ENCODE data around the gene NPAT. TPM values are rescaled to one million over a fixed set of nuclear protein-coding genes. Genes with fewer than 3 reads are reported as not detected.

Gene NPAT
- total and polyA plus RNA-seq, 2 of the 4 experiments (the other 2 are of a cell fraction), result 3.1 to 10.6 TPM

GRCh38 chr11:108222574-108223347, at the start of gene NPAT, which contains the start of gene ATM (continued):
- TF ChIP-seq BHLHE40 (IDR thresholded peaks at IDR 0.05; ENCODE audit: low read depth, low read length) (no peak), SMC3 (IDR thresholded peaks at IDR 0.05; ENCODE audit: low read depth, low read length) (peak; percentile 42)
- TF ChIP-seq, protein P1, sequence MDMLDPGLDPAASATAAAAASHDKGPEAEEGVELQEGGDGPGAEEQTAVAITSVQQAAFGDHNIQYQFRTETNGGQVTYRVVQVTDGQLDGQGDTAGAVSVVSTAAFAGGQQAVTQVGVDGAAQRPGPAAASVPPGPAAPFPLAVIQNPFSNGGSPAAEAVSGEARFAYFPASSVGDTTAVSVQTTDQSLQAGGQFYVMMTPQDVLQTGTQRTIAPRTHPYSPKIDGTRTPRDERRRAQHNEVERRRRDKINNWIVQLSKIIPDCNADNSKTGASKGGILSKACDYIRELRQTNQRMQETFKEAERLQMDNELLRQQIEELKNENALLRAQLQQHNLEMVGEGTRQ (IDR thresholded peaks at IDR 0.05; ENCODE audit: low read depth, low read length), result peak; percentile 67

GRCh38 chr11:108269583-108269982, 47.1 kb upstream of the NPAT start:
- Histone ChIP-seq H3K4me3 (ENCODE audit: insufficient read depth, low read depth, low read length) (no peak overlapping the region), H3K9me1 (ENCODE audit: insufficient read depth, low read length) (0 out of 2 replicates have a peak, but pooled peaks cover 2% of the 10 kb centered on the region), H2AK5ac (ENCODE audit: low read depth, low read length) (no peak overlapping the region), H4K5ac (ENCODE audit: low read depth, low read length) (no peak overlapping the region), H2AK9ac (replicated peaks; ENCODE audit: low read depth, low read length, poor library complexity) (no peak overlapping the region), H4K8ac (ENCODE audit: low read depth in 2 of 2, low read length in 2 of 2) (no peak overlapping the region), H3K56ac (ENCODE audit: extremely low read depth, insufficient read depth, low read length) (no peak overlapping the region), H4K20me1 (ENCODE audit: insufficient read depth, low read length) (no peaks in the 10 kb centered on the region), H3K9me3 (ENCODE audit: control insufficient read depth, insufficient read depth, low read length) (no peaks in the 10 kb centered on the region), H3K4me2 (ENCODE audit: low read depth, low read length) (no peak overlapping the region), H3K4me1 (ENCODE audit: control insufficient read depth, insufficient read depth, low read length) (no peaks in the 10 kb centered on the region), H3K23ac (ENCODE audit: low read depth, low read length) (no peak overlapping the region), H2BK120ac (ENCODE audit: low read depth, low read length) (no peak overlapping the region), H3K27ac (ENCODE audit: insufficient read depth, low read length) (no peak overlapping the region), H3K4ac (ENCODE audit: low read depth, low read length) (no peak overlapping the region), H2AFZ (replicated peaks; ENCODE audit: low read length, poor library complexity) (no peak overlapping the region), H2BK15ac (ENCODE audit: low read depth, low read length) (no peak overlapping the region), H3K79me1 (ENCODE audit: low read depth in 1 of 2, low read length in 2 of 2) (no peaks in the 10 kb centered on the region), H3K27me3 (ENCODE audit: control insufficient read depth, insufficient read depth, low read length) (no peaks in the 10 kb centered on the region), H4K91ac (ENCODE audit: insufficient read depth, low read depth, low read length) (no peak overlapping the region), H2BK5ac (ENCODE audit: low read depth, low read length, poor library complexity, severe bottlenecking) (no peak overlapping the region), H3K36me3 (ENCODE audit: control insufficient read depth, insufficient read depth, low read length) (peaks cover 9% of the 10 kb centered on the region), H3K14ac (replicated peaks; ENCODE audit: low read depth, low read length) (no peak overlapping the region), H3K9ac (ENCODE audit: low read depth, low read length) (no peak overlapping the region), H2BK20ac (ENCODE audit: low read depth, low read length) (no peak overlapping the region), H3K18ac (ENCODE audit: low read depth, low read length) (no peak overlapping the region)
- ATAC-seq (ENCODE audit: low read depth) (no peak), DNase-seq (no peak)
- WGBS, 2 experiments (ENCODE audit: extremely low coverage in 2 of 2, insufficient read length in 1 of 2), result no CpG with 5 or more reads among the region's 3 CpGs
- BruUV-seq (replicated peaks), result no TSS peak
- intact Hi-C loops (cut with micrococcal nuclease), result no loop called here
- dilution Hi-C loops (cut with HindIII; ENCODE audit: low sequenced_read_pairs, unreplicated experiment), result no loop called here
- TF ChIP-seq CHD1 (IDR thresholded peaks at IDR 0.05; ENCODE audit: low read depth, low read length), result no peak
- TF ChIP-seq, protein P2, sequence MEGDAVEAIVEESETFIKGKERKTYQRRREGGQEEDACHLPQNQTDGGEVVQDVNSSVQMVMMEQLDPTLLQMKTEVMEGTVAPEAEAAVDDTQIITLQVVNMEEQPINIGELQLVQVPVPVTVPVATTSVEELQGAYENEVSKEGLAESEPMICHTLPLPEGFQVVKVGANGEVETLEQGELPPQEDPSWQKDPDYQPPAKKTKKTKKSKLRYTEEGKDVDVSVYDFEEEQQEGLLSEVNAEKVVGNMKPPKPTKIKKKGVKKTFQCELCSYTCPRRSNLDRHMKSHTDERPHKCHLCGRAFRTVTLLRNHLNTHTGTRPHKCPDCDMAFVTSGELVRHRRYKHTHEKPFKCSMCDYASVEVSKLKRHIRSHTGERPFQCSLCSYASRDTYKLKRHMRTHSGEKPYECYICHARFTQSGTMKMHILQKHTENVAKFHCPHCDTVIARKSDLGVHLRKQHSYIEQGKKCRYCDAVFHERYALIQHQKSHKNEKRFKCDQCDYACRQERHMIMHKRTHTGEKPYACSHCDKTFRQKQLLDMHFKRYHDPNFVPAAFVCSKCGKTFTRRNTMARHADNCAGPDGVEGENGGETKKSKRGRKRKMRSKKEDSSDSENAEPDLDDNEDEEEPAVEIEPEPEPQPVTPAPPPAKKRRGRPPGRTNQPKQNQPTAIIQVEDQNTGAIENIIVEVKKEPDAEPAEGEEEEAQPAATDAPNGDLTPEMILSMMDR (conservative IDR thresholded peaks at IDR 0.05; ENCODE audit: low read depth, low read length), result no peak
- TF ChIP-seq MAFK (IDR thresholded peaks at IDR 0.05; ENCODE audit: low read depth, low read length), result no peak
- no peak for TF ChIP-seq FOS (IDR thresholded peaks at IDR 0.05; ENCODE audit: low read depth, low read length)
- no peak for TF ChIP-seq POLR2A (IDR thresholded peaks at IDR 0.05; ENCODE audit: low read depth, low read length)
- TF ChIP-seq BHLHE40 (IDR thresholded peaks at IDR 0.05; ENCODE audit: low read depth, low read length), result no peak
- TF ChIP-seq RAD21 (IDR thresholded peaks at IDR 0.05; ENCODE audit: low read length), result no peak
- no peak for TF ChIP-seq MXI1 (IDR thresholded peaks at IDR 0.05; ENCODE audit: borderline replicate concordance, low read depth, low read length)
- no peak for TF ChIP-seq SMC3 (IDR thresholded peaks at IDR 0.05; ENCODE audit: low read depth, low read length)
- TF ChIP-seq RCOR1 (IDR thresholded peaks at IDR 0.05; ENCODE audit: insufficient replicate concordance, low read length), result no peak
- no peak for TF ChIP-seq ELK1 (IDR thresholded peaks at IDR 0.05; ENCODE audit: borderline replicate concordance, low read depth, low read length)
- in situ Hi-C loops (cut with MboI; ENCODE audit: low sequenced_read_pairs), result no loop called here
- ChIA-PET POLR2A (ENCODE audit: unreplicated experiment) (no interaction called here), CTCF (no interaction called here)
